ENCODE measurements around the gene MAPK8IP3. TPM values are rescaled to one million over a fixed set of nuclear protein-coding genes. Genes with fewer than 3 reads are reported as not detected.
A peak's percentile ranks its signal among the peaks of the same experiment; 100 is the strongest.

The MAPK8IP3 gene
- total RNA-seq, 2 experiments from 2014 or later = 290 to 297 TPM

DNA sequence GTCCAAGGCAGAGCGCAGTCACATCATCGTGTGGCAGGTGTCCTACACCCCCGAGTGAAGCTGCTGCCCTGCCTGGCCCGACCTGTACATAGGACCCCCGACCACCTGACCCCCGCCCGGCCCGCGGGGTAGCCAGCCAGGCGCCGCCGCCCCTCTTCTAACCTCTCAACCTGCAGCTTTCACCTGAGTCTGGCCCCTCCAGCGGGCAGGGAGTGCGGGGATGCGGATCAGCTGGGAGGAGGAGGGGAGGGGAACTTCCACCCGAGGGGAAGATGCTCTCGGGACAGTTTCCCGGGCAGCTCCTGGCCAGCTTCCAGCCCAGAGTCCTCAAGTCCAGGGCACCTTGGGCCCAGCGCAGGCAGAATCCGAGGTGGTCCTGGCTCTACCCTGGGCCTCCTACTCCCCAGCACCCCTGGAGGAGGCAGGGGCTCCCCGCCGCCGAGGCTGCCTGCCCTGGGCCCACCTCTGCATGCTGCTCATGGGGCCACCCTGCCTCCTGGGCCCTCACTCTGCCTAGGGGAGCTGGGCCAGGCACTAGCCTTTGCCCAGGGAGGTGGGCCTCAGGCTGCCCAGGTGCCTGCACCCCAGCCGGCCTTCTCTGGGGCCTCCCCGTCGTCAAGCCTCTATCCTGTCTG lies 62.9 kb downstream of the MAPK8IP3 start:
- no peak for DNase-seq
- no peaks in the 10 kb centered on the region for H3K9me3 Mint-ChIP-seq
- H3K27me3 ChIP-seq (ENCODE audit: control insufficient read depth in 1 of 2, insufficient read depth in 2 of 2, low read length in 2 of 2) = no peaks in the 10 kb centered on the region
- H3K36me3 ChIP-seq (ENCODE audit: insufficient read depth, low read length) = peaks cover 45% of the 10 kb centered on the region
- CTCF ChIA-PET = no interaction called here
- H3K27ac Mint-ChIP-seq = no peak overlapping the region
- peaks cover 35% of the 10 kb centered on the region for H3K36me3 Mint-ChIP-seq (ENCODE audit: low read depth)
- TF ChIP-seq, protein P1, sequence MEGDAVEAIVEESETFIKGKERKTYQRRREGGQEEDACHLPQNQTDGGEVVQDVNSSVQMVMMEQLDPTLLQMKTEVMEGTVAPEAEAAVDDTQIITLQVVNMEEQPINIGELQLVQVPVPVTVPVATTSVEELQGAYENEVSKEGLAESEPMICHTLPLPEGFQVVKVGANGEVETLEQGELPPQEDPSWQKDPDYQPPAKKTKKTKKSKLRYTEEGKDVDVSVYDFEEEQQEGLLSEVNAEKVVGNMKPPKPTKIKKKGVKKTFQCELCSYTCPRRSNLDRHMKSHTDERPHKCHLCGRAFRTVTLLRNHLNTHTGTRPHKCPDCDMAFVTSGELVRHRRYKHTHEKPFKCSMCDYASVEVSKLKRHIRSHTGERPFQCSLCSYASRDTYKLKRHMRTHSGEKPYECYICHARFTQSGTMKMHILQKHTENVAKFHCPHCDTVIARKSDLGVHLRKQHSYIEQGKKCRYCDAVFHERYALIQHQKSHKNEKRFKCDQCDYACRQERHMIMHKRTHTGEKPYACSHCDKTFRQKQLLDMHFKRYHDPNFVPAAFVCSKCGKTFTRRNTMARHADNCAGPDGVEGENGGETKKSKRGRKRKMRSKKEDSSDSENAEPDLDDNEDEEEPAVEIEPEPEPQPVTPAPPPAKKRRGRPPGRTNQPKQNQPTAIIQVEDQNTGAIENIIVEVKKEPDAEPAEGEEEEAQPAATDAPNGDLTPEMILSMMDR (IDR thresholded peaks at IDR 0.05) = no peak
- POLR2A ChIA-PET = interaction anchor here (0.7 to 7.9 kb wide), 2 partner anchors 13 to 91 kb away, joined by 3 to 163 read pairs; partner anchors contain the start of genes JPT2, NUBP2 and SPSB3
- peaks cover 15% of the 10 kb centered on the region for H3K4me1 Mint-ChIP-seq (ENCODE audit: low read depth)
- no peak overlapping the region for H3K4me3 Mint-ChIP-seq
- peaks cover 26% of the 10 kb centered on the region for H3K4me1 ChIP-seq (ENCODE audit: insufficient read depth, low read length)
- no peaks in the 10 kb centered on the region for H3K27me3 Mint-ChIP-seq
- intact Hi-C loops (cut with DNase I, micrococcal nuclease) = loop anchor here in 1 of 2 experiments (5.0 kb wide), 1 partner anchor 173 kb away; the partner anchor contains the start of gene MSRB1
- no peak overlapping the region for H3K4me3 ChIP-seq (ENCODE audit: low read length)
- no peaks in the 10 kb centered on the region for H3K9me3 ChIP-seq (ENCODE audit: control insufficient read depth in 1 of 2, insufficient read depth in 1 of 2, low read length in 2 of 2)
- H3K27ac ChIP-seq (ENCODE audit: low read depth in 1 of 2, low read length in 2 of 2) = no peak overlapping the region
- ATAC-seq (ENCODE audit: poor library complexity) = no peak

DNA sequence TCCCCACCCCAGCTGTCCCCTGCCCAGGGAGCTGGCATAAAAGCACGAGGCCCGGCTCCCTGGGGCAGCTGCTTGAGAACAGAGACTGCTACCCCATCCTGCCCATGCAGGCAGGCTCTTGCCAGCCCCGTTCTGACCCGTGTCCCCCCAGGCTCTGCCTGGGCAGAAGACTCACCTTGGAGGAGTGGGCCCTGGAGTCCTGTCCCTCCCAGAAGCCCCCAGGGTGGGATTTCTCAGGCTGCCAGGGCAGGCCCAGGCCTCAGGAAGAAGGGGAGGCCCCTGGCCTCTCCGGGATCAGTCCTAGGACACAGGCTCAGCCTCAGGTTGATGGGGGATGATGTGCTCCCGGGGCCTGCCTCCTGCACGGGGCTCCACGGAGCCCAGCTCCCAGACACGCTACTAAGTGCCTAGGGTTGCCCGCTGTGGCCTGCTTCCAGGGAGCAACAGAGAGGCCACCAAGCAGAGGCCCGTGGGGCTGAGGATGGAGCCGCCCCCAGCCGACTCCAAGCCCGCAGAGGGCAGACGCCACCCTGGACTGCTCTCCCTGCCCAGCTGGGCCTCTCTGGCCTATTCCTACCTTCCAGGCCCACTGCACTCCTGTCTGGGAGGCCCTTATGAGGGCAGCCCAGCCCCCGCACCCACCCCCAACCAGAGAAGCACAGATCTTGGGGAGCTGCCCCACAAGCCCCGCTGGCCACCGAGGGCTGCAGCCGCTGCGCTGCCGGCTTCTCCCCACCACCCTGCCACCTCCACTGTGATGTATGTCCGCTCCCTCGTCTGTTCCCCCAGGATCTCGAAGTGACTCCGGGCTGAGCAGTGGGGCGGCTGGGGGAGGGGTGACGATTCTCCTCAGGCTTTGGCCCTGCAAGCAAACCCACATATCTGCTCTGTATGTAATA lies 63.7 kb downstream of the MAPK8IP3 start:
- Mint-ChIP-seq H3K36me3 (ENCODE audit: low read depth) (peaks cover 35% of the 10 kb centered on the region), H3K4me3 (peak overlapping the region; percentile 80), H3K4me1 (ENCODE audit: low read depth) (peaks cover 16% of the 10 kb centered on the region), H3K9me3 (no peaks in the 10 kb centered on the region), H3K27ac (peak overlapping the region; percentile 62), H3K27me3 (no peaks in the 10 kb centered on the region)
- ChIA-PET CTCF (no interaction called here), POLR2A (interaction anchor here (1.0 to 7.9 kb wide), 4 partner anchors 12 to 92 kb away, joined by 4 to 163 read pairs (median 12); partner anchors contain the start of genes FAHD1, HAGH, JPT2 and MAPK8IP3)
- peaks cover 38% of the 10 kb centered on the region for H3K36me3 ChIP-seq (ENCODE audit: insufficient read depth, low read length)
- no peak for DNase-seq
- intact Hi-C loops (cut with DNase I, micrococcal nuclease) = loop anchor here (5.0 to 10.0 kb wide), 7 partner anchors 58 to 417 kb away; partner anchors contain the start of genes FAHD1 (in 1 of the 2), GNPTG (in 1 of the 2), HAGH (in 1 of the 2) and JPT2 (in 1 of the 2)
- TF ChIP-seq, protein P1 (IDR thresholded peaks at IDR 0.05) = no peak
- ATAC-seq (ENCODE audit: poor library complexity) = no peak
- H3K4me1 ChIP-seq (ENCODE audit: insufficient read depth, low read length) = peaks cover 34% of the 10 kb centered on the region
- H3K27ac ChIP-seq (ENCODE audit: low read depth in 1 of 2, low read length in 2 of 2) = no peak overlapping the region
- no peaks in the 10 kb centered on the region for H3K27me3 ChIP-seq (ENCODE audit: control insufficient read depth in 1 of 2, insufficient read depth in 2 of 2, low read length in 2 of 2)
- no peak overlapping the region for H3K4me3 ChIP-seq (ENCODE audit: low read length)
- H3K9me3 ChIP-seq (ENCODE audit: control insufficient read depth in 1 of 2, insufficient read depth in 1 of 2, low read length in 2 of 2) = no peaks in the 10 kb centered on the region
